Measurements from ENCODE around the gene F12.
"Not testable (repeated sequence)": the region's sequence is repeated elsewhere in the genome, so short reads cannot be mapped to it uniquely, and the experiment has no call there.

F12 gene

GRCh38 chr5:177367323-177367848 is 42.0 kb downstream of the F12 start:
- no peak for DNase-seq

GRCh38 chr5:177366528-177367322 is 42.6 kb downstream of the F12 start:
- no peak for DNase-seq

GRCh38 chr5:177365845-177366527 is 43.4 kb downstream of the F12 start:
- no peak for DNase-seq

- no peak for DNase-seq
Observed at GRCh38 chr5:177364159-177364962, 45.0 kb downstream of the F12 start.

GRCh38 chr5:177363565-177363964 is 45.8 kb downstream of the F12 start:
- DNase-seq = no peak

- no peak for DNase-seq
Observed at GRCh38 chr5:177362610-177363507, 46.5 kb downstream of the F12 start.

GRCh38 chr5:177362292-177362609 is 47.1 kb downstream of the F12 start:
- DNase-seq = no peak

- DNase-seq = peak; percentile 41 to 54
Observed at GRCh38 chr5:177361418-177362291, 47.7 kb downstream of the F12 start.

GRCh38 chr5:177360740-177361139 is 48.6 kb downstream of the F12 start:
- not testable (repeated sequence) for DNase-seq

- no peak for DNase-seq
Observed at GRCh38 chr5:177359860-177360259, 49.5 kb downstream of the F12 start.

- no peak for DNase-seq
Observed at GRCh38 chr5:177359451-177359851, 49.9 kb downstream of the F12 start.

- no peak for DNase-seq
Observed at GRCh38 chr5:177358370-177358819, 51.0 kb downstream of the F12 start.

- DNase-seq = peak; percentile 92 to 96
Observed at GRCh38 chr5:177357459-177358351, 51.7 kb downstream of the F12 start, which contains the start of gene RGS14. RGS14 (plus strand) TSS chr5:177357924; CDS start chr5:177358025, 101 bp downstream.

GRCh38 chr5:177357146-177357458 is 52.3 kb downstream of the F12 start:
- DNase-seq = no peak

GRCh38 chr5:177356746-177357145 is 52.6 kb downstream of the F12 start:
- no peak for DNase-seq

GRCh38 chr5:177355868-177356168 is 53.5 kb downstream of the F12 start:
- DNase-seq = no peak

- DNase-seq = no peak
Observed at GRCh38 chr5:177355162-177355867, 54.0 kb downstream of the F12 start.

GRCh38 chr5:177354711-177355110 is 54.7 kb downstream of the F12 start:
- no peak for DNase-seq

- DNase-seq = no peak
Observed at GRCh38 chr5:177354256-177354655, 55.1 kb downstream of the F12 start.

- peak; percentile 5 to 11 for DNase-seq
Observed at GRCh38 chr5:177353093-177353492, 56.3 kb downstream of the F12 start.
